Glomerular endothelial cell (primary cell): ENCODE data around the gene DMTF1. TPM values are rescaled to one million over a fixed set of nuclear protein-coding genes. Genes with fewer than 3 reads are reported as not detected.
"Not testable (repeated sequence)": the region's sequence is repeated elsewhere in the genome, so short reads cannot be mapped to it uniquely, and the experiment has no call there.

Source experiments
- DNase-seq: peaks from one replicate; pipeline ENCODE4 v3.0.0-alpha.2; 2011; ENCODE audit warnings: low read depth, low spot score; ENCODE audit errors: extremely low read depth
- total RNA-seq: library from RNA; depleted of rRNA; stranded (reverse); fragments of >200 nt; gene quantifications from 2 replicates; pipeline ENCODE4 v1.2.3, GENCODE V29; 2015

Gene DMTF1
- 25.7 and 51.2 TPM in 2 replicates for total RNA-seq

- DNase-seq = no peak
Observed at GRCh38 chr7:87152112-87152896, at the start of gene DMTF1. Gene DMTF1, plus strand, starts transcription at chr7:87152453. Its CDS starts 12,489 bp downstream, at chr7:87164942.

GRCh38 chr7:87105401-87105800 lies 46.9 kb upstream of the DMTF1 start:
- no peak for DNase-seq

DNA sequence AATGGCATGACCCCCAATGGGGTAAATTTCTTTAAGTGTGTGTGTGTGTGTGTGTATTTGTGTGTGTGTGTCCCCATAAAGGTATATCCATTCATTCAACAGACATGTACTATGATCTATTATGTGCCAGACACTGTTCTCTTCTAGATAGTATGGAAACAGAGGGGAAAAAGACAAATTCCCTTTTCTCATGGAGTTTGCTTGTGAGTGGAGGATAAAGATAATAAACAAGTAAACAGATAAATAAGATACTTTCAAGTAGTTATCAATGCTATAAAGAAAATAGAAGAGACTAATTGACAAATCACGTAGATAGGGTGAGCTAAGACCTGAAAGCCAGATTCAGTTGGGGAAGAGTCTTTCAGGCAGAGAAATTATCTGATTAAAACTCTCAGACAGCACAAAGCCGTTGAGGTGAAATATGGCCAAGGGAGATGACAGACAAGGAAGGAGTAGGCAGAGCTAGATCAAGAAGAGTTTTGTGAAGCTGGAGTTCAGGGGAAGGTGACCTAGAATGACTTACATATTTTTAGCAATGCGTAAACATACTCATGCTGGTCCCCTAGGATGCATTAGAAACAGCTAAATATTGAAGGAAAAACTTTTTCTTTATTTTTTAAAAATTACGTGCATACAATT lies 45.2 kb upstream of the DMTF1 start:
- no peak for DNase-seq

DNA sequence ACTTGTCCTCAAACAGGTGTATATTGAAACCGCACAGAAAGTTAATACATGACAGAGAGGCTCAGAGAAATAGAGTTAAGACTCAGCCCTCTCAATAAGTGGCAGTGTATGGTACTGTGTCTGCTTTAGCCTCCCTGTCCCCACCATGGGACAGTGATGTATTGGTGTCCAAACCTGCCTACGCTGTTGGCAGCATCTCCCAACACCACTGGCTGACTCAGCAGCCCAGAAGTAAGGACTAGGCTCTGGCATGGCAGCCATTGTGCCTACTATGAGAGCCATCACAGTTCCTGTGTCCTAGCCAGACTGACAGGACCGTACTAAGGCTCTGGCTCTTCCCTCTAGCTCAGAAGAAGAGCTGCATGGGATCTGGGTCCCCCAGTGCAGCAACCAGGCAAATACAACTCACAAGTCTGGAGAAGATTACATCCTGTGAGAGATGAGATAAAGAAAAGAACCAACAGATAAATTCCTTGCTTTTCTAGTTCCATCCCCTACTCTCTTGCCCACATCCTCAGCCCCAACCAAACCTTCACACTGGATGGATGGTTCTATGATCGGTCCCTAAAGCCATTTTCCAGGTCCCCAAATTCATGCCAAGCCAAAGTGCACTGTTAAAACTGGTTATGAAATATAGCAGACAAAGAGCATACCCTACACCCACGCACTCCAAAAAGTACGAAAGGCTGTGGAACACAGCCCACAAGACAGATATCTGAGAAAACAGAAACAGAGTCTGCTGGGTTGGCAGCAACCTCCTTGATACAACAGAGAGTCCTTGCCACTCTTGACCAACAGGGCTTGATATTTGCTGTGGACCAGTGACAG lies 44.1 kb upstream of the DMTF1 start:
- DNase-seq = no peak

- peak; percentile 10 for DNase-seq
Observed at GRCh38 chr7:87110778-87111177, 41.5 kb upstream of the DMTF1 start.

DNA sequence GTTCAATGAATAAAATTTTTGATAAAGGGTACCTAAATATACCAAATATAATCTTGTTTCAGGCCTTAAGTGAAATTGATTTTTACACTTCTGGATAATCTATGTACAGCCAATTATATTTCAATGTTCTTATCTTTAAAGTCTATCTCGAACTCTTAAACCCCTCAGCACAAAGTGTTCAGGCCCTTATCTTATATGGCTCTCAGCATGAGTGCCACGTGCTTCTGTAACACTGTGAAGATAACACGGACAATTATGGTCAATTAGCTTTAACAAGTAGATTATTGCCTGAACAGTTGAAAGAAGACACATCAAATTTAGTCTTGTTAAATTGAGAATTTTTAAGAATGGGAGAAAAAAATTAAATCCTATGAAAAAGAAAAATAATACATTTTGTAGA lies 40.4 kb upstream of the DMTF1 start:
- no peak for DNase-seq

DNA sequence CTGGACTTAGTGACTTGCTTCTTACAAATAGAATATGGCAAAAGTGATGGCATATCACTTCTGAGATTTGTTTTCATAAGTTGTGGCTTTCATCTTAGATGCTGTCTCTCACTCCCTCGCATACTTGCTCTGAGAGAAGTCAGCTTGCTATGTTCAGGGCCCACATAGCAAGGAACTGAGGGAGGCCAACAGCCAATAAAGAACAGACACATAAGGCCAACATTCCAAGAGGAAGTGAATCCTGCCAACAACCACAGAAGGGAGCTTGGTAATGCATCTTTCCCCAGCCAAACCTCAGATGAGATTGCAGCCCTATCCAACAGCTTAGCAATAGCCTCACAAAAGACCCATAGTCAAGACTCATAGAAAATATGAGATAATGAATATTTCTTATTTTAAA lies 39.2 kb upstream of the DMTF1 start:
- no peak for DNase-seq

DNA sequence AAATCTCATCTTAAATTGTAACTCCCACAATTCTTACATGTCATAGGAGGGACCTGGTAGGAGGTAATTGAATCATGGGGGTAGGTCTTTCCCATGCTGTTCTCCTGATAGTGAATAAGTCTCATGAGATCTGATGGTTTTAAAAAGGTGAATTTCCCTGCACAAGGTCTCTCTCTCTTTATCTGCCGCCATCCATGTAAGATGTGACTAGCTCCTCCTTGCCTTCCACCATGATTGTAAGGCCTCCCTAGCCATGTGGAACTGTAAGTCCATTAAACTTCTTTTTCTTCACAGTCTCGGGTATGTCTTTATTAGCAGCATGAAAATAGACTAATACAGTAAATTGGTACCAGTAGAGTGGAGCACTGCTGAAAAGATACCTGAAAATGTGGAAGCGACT lies 38.3 kb upstream of the DMTF1 start:
- DNase-seq = not testable (repeated sequence)

GRCh38 chr7:87115772-87116171 lies 36.5 kb upstream of the DMTF1 start:
- DNase-seq = not testable (repeated sequence)

- no peak for DNase-seq
Observed at GRCh38 chr7:87116315-87116714, 35.9 kb upstream of the DMTF1 start.

- DNase-seq = no peak
Observed at GRCh38 chr7:87119581-87119980, 32.7 kb upstream of the DMTF1 start.

- no peak for DNase-seq
Observed at GRCh38 chr7:87123105-87123504, 29.1 kb upstream of the DMTF1 start.

GRCh38 chr7:87127019-87127418 lies 25.2 kb upstream of the DMTF1 start:
- no peak for DNase-seq

DNA sequence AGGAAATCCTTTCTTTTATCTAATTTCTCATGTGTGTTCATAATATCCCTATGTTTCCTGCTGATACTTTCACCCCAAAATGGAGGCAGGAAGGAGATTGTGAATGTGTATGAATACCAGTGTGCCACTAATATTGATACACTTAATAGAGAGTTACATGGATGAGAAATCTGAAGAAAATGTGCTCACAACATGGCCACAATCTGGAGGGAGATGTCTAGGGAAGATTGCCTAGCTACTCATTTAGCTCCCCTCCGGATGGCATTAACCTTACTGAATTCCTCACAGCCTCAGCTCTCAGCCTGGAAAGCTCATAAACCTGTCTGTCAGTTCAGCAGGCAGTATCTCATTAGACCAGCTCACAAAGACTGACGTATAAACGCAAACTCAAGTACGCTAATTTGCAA lies 23.4 kb upstream of the DMTF1 start:
- no peak for DNase-seq

DNA sequence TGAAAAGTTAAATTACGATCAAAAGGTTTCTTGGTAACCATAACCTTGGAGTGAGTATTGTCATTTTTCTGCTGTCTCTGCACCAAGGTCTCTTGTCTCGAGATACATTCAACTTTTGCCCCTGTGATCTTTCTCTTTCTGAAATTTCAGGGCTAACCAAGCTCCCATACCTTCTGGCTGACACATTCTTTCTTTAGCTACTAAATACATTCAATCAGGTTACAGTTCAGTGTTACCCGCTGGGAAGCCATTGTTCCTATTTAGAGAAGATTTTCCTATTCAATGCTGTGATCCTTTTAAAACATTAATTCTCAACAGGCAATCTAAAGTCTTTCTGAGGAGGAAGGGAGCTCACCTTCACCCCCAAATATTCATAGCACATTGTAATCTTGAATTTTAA lies 22.9 kb upstream of the DMTF1 start:
- no peak for DNase-seq

- DNase-seq = no peak
Observed at GRCh38 chr7:87129848-87130247, 22.4 kb upstream of the DMTF1 start.

- no peak for DNase-seq
Observed at GRCh38 chr7:87131771-87132170, 20.5 kb upstream of the DMTF1 start.

DNA sequence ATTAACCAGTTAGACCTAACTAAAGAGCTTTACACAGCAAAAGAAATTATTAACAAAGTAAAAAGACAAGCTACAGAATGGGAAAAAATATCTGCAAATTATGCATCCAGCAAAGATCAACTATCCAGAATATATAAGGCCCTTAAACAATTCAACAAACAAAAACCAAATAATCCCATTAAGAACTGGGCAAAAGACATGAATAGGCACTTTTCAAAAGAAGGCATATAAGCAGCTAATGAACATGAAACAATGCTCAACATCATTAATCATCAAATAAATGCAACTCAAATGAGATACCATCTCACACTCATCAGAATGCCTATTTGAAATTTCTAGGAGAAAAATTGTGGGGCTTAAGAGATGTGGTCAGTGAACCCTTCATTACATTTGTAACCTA lies 15.0 kb upstream of the DMTF1 start:
- DNase-seq = no peak

- DNase-seq = no peak
Observed at GRCh38 chr7:87139514-87139913, 12.7 kb upstream of the DMTF1 start.

DNA sequence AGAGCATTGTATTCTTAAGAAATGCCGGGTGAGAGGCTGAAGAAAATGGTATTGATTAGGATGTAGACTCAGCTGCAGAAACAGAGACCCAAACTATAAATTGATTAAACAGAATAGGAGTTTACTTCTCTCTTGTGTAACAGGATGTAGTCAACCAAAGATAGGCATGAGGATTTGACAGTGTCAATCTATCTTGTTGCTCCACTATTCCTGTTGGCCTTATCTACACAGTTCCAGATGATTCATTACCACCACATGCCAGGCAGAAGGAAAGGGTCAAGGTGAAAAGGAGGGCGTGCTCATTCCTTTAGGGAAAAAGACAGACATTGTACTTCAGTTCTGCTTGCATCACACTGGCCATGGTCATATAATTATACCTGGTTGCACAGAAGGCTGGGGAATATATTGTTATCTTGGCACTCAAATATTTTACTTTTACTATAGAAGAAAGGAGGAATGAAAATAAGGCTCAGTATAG lies 11.9 kb upstream of the DMTF1 start:
- DNase-seq = no peak

- DNase-seq = no peak
Observed at GRCh38 chr7:87144173-87144657, 8.0 kb upstream of the DMTF1 start.
